Measurements from ENCODE around the gene FBXO15.

Gene FBXO15

GRCh38 chr18:74029161-74029560, 118.5 kb downstream of the FBXO15 start:
- H3K9me2 ChIP-seq (replicated peaks; ENCODE audit: low read depth, low read length) = no peaks in the 10 kb centered on the region
- no peaks in the 10 kb centered on the region for H3K27me3 ChIP-seq (ENCODE audit: insufficient read depth, low read length, poor library complexity, severe bottlenecking)
- H3K9ac ChIP-seq (ENCODE audit: low read depth, low read length, poor library complexity, severe bottlenecking) = no peak overlapping the region
- no peaks in the 10 kb centered on the region for H3K4me1 ChIP-seq (ENCODE audit: insufficient read depth, low read length, poor library complexity, severe bottlenecking)
- TF ChIP-seq EZH2phosphoT487 (IDR thresholded peaks at IDR 0.05; ENCODE audit: borderline replicate concordance) (no peak), CTCF (conservative IDR thresholded peaks at IDR 0.05; ENCODE audit: low read length) (no peak)
- no peaks in the 10 kb centered on the region for H3K79me2 ChIP-seq (ENCODE audit: insufficient read depth, low read length)
- H3K4me2 ChIP-seq (ENCODE audit: low read depth, low read length, poor library complexity, severe bottlenecking) = no peak overlapping the region
- H2AFZ ChIP-seq (ENCODE audit: low read length) = no peak overlapping the region
- no peaks in the 10 kb centered on the region for H4K20me1 ChIP-seq (ENCODE audit: insufficient read depth, low read length, poor library complexity, severe bottlenecking)
- no peaks in the 10 kb centered on the region for H3K9me3 ChIP-seq (ENCODE audit: insufficient read depth, low read depth, low read length)
- H3F3A ChIP-seq (ENCODE audit: low read depth) = no peaks in the 10 kb centered on the region
- H3K4me3 ChIP-seq (ENCODE audit: low read length, poor library complexity, severe bottlenecking) = no peak overlapping the region
- H3K36me3 ChIP-seq (ENCODE audit: insufficient read depth, low read length) = no peaks in the 10 kb centered on the region

Data from Loucy (cell line).